ENCODE results near the gene ADGRL2. TPM values are rescaled to one million over a fixed set of nuclear protein-coding genes. Genes with fewer than 3 reads are reported as not detected.

Gene ADGRL2
- total and polyA plus RNA-seq, 2 experiments from 2014 or later: 45.1 to 139 TPM

GRCh38 chr1:81781749-81782148 is 19.0 kb upstream of the ADGRL2 start:
- no peak overlapping the region for H3K4me3 ChIP-seq
- H3K27ac ChIP-seq: no peak overlapping the region

DNA sequence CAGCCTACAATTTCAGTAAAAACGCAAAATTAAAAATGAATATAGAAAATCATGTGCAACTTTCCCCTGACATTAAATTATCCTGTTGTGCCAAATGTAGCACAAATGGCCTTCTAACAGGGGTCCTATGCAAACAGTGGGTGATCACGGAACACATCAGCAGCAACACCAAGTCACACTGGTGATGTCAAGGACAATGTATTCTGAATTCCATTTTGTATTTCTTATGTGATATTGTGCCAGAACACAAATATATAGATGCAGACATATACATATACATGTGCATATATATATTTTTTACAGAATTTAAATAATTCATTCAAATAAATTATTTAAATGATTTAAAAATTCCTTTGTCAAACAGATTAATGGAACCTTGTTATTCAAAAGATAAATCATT is 8.6 kb upstream of the ADGRL2 start:
- no peaks in the 10 kb centered on the region for H4K20me1 ChIP-seq (ENCODE audit: insufficient read depth, poor library complexity, severe bottlenecking)
- no peaks in the 10 kb centered on the region for H3K79me2 ChIP-seq
- no peak for DNase-seq (ENCODE audit: low spot score)
- H3K36me3 ChIP-seq (replicated peaks; ENCODE audit: insufficient read depth, low read depth): no peaks in the 10 kb centered on the region
- H3K9me3 ChIP-seq (ENCODE audit: low read depth): no peaks in the 10 kb centered on the region
- no peak overlapping the region for H3K27ac ChIP-seq
- no peaks in the 10 kb centered on the region for H3K9me2 ChIP-seq (replicated peaks; ENCODE audit: insufficient read depth)
- H3K4me1 ChIP-seq (ENCODE audit: insufficient read depth): no peaks in the 10 kb centered on the region
- WGBS (ENCODE audit: low lambda C conversion rate, missing lambda C conversion rate): 100% methylated on average over 2 of the region's 2 CpGs
- no peak overlapping the region for H3K4me2 ChIP-seq
- TF ChIP-seq, protein P1, sequence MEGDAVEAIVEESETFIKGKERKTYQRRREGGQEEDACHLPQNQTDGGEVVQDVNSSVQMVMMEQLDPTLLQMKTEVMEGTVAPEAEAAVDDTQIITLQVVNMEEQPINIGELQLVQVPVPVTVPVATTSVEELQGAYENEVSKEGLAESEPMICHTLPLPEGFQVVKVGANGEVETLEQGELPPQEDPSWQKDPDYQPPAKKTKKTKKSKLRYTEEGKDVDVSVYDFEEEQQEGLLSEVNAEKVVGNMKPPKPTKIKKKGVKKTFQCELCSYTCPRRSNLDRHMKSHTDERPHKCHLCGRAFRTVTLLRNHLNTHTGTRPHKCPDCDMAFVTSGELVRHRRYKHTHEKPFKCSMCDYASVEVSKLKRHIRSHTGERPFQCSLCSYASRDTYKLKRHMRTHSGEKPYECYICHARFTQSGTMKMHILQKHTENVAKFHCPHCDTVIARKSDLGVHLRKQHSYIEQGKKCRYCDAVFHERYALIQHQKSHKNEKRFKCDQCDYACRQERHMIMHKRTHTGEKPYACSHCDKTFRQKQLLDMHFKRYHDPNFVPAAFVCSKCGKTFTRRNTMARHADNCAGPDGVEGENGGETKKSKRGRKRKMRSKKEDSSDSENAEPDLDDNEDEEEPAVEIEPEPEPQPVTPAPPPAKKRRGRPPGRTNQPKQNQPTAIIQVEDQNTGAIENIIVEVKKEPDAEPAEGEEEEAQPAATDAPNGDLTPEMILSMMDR (IDR thresholded peaks at IDR 0.05; ENCODE audit: poor library complexity): no peak
- TF ChIP-seq EZH2 (IDR thresholded peaks at IDR 0.05; ENCODE audit: borderline replicate concordance) (no peak), EZH2phosphoT487 (IDR thresholded peaks at IDR 0.05; ENCODE audit: low read depth, severe bottlenecking, unreplicated experiment) (no peak)
- H3K4me3 ChIP-seq: no peak overlapping the region
- no peak overlapping the region for H2AFZ ChIP-seq
- no peaks in the 10 kb centered on the region for H3K27me3 ChIP-seq

More at GRCh38 chr1:81781749-81782148, 19.0 kb upstream of the ADGRL2 start:
- Histone ChIP-seq H3K27me3 (no peaks in the 10 kb centered on the region), H3K9me2 (replicated peaks; ENCODE audit: insufficient read depth) (no peaks in the 10 kb centered on the region), H3K79me2 (no peaks in the 10 kb centered on the region), H2AFZ (no peak overlapping the region), H3K4me1 (ENCODE audit: insufficient read depth) (no peaks in the 10 kb centered on the region), H3K9me3 (ENCODE audit: low read depth) (no peaks in the 10 kb centered on the region), H3K36me3 (replicated peaks; ENCODE audit: insufficient read depth, low read depth) (no peaks in the 10 kb centered on the region), H4K20me1 (ENCODE audit: insufficient read depth, poor library complexity, severe bottlenecking) (no peaks in the 10 kb centered on the region), H3K4me2 (no peak overlapping the region)
- DNase-seq (ENCODE audit: low spot score): no peak
- TF ChIP-seq EZH2phosphoT487 (IDR thresholded peaks at IDR 0.05; ENCODE audit: low read depth, severe bottlenecking, unreplicated experiment): no peak
- TF ChIP-seq, protein P1 (IDR thresholded peaks at IDR 0.05; ENCODE audit: poor library complexity): no peak
- no peak for TF ChIP-seq EZH2 (IDR thresholded peaks at IDR 0.05; ENCODE audit: borderline replicate concordance)
- WGBS (ENCODE audit: low lambda C conversion rate, missing lambda C conversion rate): 73% methylated on average over 2 of the region's 2 CpGs

DNA sequence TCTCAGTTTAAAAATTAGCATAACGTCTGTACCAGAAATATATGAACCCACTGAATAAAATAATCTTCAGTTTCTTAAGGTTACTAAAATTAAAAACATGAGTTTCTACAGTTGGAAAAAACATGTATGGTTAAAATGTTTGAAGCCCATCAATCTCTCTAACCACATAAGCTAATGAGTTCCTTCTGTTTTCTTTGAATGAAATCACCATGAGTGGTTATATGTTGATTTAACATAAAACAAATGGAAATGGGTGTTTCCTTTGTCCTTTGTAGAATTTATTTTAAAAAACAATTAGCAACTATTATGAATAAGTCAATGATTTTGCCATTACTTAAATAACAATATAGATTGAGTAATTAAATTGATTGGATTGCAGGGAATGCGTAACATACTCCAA is 3.0 kb upstream of the ADGRL2 start:
- H2AFZ ChIP-seq: no peak overlapping the region
- no peaks in the 10 kb centered on the region for H3K9me2 ChIP-seq (replicated peaks; ENCODE audit: insufficient read depth)
- H3K27me3 ChIP-seq: no peaks in the 10 kb centered on the region
- DNase-seq (ENCODE audit: low spot score): no peak
- no peaks in the 10 kb centered on the region for H4K20me1 ChIP-seq (ENCODE audit: insufficient read depth, poor library complexity, severe bottlenecking)
- H3K79me2 ChIP-seq: peaks cover 14% of the 10 kb centered on the region
- no peak overlapping the region for H3K27ac ChIP-seq
- peaks cover 14% of the 10 kb centered on the region for H3K4me1 ChIP-seq (ENCODE audit: insufficient read depth)
- TF ChIP-seq, protein P1 (IDR thresholded peaks at IDR 0.05; ENCODE audit: poor library complexity): no peak
- no peak for TF ChIP-seq EZH2phosphoT487 (IDR thresholded peaks at IDR 0.05; ENCODE audit: low read depth, severe bottlenecking, unreplicated experiment)
- TF ChIP-seq EZH2 (IDR thresholded peaks at IDR 0.05; ENCODE audit: borderline replicate concordance): no peak
- no peak overlapping the region for H3K4me3 ChIP-seq
- H3K9me3 ChIP-seq (ENCODE audit: low read depth): no peaks in the 10 kb centered on the region
- WGBS (ENCODE audit: low lambda C conversion rate, missing lambda C conversion rate): 93% methylated on average over 2 of the region's 2 CpGs
- no peaks in the 10 kb centered on the region for H3K36me3 ChIP-seq (replicated peaks; ENCODE audit: insufficient read depth, low read depth)
- H3K4me2 ChIP-seq: no peak overlapping the region
